ENCODE data around the gene C20orf96. TPM values are rescaled to one million over a fixed set of nuclear protein-coding genes. Genes with fewer than 3 reads are reported as not detected.

C20orf96 gene
- total and polyA plus RNA-seq, 7 donors: 2.1 to 8.5 (median 5.3) TPM

DNA sequence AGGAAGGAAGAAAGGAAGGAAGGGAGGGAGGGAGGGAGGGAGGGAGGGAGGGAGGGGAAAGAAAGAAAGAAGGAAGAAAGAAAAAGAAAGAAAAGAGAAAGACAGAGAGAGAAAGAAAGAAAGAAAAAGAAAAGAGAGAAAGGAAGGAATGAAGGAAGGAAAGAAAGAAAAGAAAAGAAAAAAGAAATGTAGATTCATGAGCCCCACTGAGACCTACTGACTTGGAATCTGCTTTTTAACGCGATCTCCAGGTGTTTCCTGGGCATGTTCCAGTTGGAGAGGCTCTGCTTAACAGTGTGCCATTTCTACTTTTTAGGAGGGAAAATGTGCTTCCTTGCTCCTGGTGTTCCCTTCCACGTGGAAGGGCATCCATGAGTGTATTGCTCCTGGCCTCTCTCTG is 16.7 kb downstream of the C20orf96 start:
- H3K4me1 ChIP-seq: no peaks in the 10 kb centered on the region
- peaks cover 0 to 35% (median 3%) of the 10 kb centered on the region in 4 donors for H3K36me3 ChIP-seq
- no peak overlapping the region for H3K27ac ChIP-seq
- no peaks in the 10 kb centered on the region for H3K9me3 ChIP-seq
- H3K4me3 ChIP-seq: no peak overlapping the region
- no peak for DNase-seq
- H3K27me3 ChIP-seq: no peaks in the 10 kb centered on the region
- TF ChIP-seq EP300 (IDR thresholded peaks at IDR 0.05) (no peak), POLR2A (IDR thresholded peaks at IDR 0.05) (no peak), POLR2AphosphoS5 (IDR thresholded peaks at IDR 0.05) (no peak)
- TF ChIP-seq, protein P1, sequence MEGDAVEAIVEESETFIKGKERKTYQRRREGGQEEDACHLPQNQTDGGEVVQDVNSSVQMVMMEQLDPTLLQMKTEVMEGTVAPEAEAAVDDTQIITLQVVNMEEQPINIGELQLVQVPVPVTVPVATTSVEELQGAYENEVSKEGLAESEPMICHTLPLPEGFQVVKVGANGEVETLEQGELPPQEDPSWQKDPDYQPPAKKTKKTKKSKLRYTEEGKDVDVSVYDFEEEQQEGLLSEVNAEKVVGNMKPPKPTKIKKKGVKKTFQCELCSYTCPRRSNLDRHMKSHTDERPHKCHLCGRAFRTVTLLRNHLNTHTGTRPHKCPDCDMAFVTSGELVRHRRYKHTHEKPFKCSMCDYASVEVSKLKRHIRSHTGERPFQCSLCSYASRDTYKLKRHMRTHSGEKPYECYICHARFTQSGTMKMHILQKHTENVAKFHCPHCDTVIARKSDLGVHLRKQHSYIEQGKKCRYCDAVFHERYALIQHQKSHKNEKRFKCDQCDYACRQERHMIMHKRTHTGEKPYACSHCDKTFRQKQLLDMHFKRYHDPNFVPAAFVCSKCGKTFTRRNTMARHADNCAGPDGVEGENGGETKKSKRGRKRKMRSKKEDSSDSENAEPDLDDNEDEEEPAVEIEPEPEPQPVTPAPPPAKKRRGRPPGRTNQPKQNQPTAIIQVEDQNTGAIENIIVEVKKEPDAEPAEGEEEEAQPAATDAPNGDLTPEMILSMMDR (IDR thresholded peaks at IDR 0.05): no peak
- intact Hi-C loops (cut with DNase I): no loop called here
- WGBS, 2 donors: 66 to 67% methylated on average over 3 of the region's 3 CpGs

DNA sequence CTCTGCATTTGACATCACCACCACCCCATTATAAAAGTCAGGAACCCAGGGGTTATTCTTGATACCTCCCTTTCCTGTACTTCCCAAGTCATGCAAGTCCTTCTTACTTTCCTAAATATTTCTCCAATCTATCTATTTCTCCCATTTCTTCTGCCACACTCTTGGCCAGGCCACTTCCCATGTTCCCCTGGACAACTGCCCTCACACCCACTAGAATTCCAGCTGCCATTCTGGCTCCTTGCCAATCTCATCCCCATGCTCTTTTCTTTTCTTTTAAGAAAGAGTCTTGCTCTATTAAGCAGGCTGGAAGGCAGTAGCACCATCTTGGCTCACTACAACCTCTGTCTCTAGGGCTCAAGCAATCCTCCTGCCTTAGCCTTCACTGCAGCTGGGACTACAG is 17.8 kb downstream of the C20orf96 start:
- Histone ChIP-seq H3K4me1 (no peaks in the 10 kb centered on the region), H3K27me3 (no peaks in the 10 kb centered on the region), H3K36me3 (peaks cover 0 to 29% (median 3%) of the 10 kb centered on the region in 4 donors), H3K27ac (no peak overlapping the region), H3K4me3 (no peak overlapping the region), H3K9me3 (no peaks in the 10 kb centered on the region)
- TF ChIP-seq POLR2AphosphoS5 (IDR thresholded peaks at IDR 0.05) (no peak), EP300 (IDR thresholded peaks at IDR 0.05) (no peak), POLR2A (IDR thresholded peaks at IDR 0.05) (no peak)
- TF ChIP-seq, protein P1 (IDR thresholded peaks at IDR 0.05): no peak
- intact Hi-C loops (cut with DNase I): no loop called here
- no peak for DNase-seq

- H3K9me3 ChIP-seq: no peaks in the 10 kb centered on the region
- no peak overlapping the region for H3K27ac ChIP-seq
- DNase-seq: no peak
- intact Hi-C loops (cut with DNase I): no loop called here
- TF ChIP-seq POLR2A (IDR thresholded peaks at IDR 0.05): no peak
- TF ChIP-seq, protein P1 (IDR thresholded peaks at IDR 0.05): no peak
- TF ChIP-seq EP300 (IDR thresholded peaks at IDR 0.05): no peak
- TF ChIP-seq POLR2AphosphoS5 (IDR thresholded peaks at IDR 0.05): no peak
- H3K36me3 ChIP-seq: peaks cover 0 to 17% (median 3%) of the 10 kb centered on the region in 4 donors
- no peaks in the 10 kb centered on the region for H3K27me3 ChIP-seq
- no peak overlapping the region for H3K4me3 ChIP-seq
- peaks cover 0 to 8% (median 2%) of the 10 kb centered on the region in 4 donors for H3K4me1 ChIP-seq
These were observed 19.0 kb downstream of the C20orf96 start for GRCh38 chr20:271528-271927.

- Histone ChIP-seq H3K27me3 (no peaks in the 10 kb centered on the region), H3K9me3 (no peaks in the 10 kb centered on the region), H3K4me1 (peaks cover 0 to 10% (median 2%) of the 10 kb centered on the region in 4 donors), H3K4me3 (no peak overlapping the region), H3K27ac (no peak overlapping the region), H3K36me3 (peaks cover 0 to 13% (median 2%) of the 10 kb centered on the region in 4 donors)
- intact Hi-C loops (cut with DNase I): no loop called here
- DNase-seq: no peak
- WGBS, 2 donors: 93 to 94% methylated on average over 4 of the region's 4 CpGs
- no peak for TF ChIP-seq EP300 (IDR thresholded peaks at IDR 0.05)
- no peak for TF ChIP-seq POLR2A (IDR thresholded peaks at IDR 0.05)
- TF ChIP-seq, protein P1 (IDR thresholded peaks at IDR 0.05): no peak
- TF ChIP-seq POLR2AphosphoS5 (IDR thresholded peaks at IDR 0.05): no peak
These were observed 19.5 kb downstream of the C20orf96 start for GRCh38 chr20:271069-271468.

- intact Hi-C loops (cut with DNase I): no loop called here
- H3K9me3 ChIP-seq: no peaks in the 10 kb centered on the region
- no peak overlapping the region for H3K4me3 ChIP-seq
- no peaks in the 10 kb centered on the region for H3K27me3 ChIP-seq
- H3K27ac ChIP-seq: no peak overlapping the region
- DNase-seq: no peak
- no peak for TF ChIP-seq EP300 (IDR thresholded peaks at IDR 0.05)
- TF ChIP-seq POLR2AphosphoS5 (IDR thresholded peaks at IDR 0.05): no peak
- TF ChIP-seq, protein P1 (IDR thresholded peaks at IDR 0.05): no peak
- TF ChIP-seq POLR2A (IDR thresholded peaks at IDR 0.05): no peak
- H3K4me1 ChIP-seq: peaks cover 0 to 10% (median 2%) of the 10 kb centered on the region in 4 donors
- H3K36me3 ChIP-seq: peaks cover 0 to 7% (median 0%) of the 10 kb centered on the region in 4 donors
- WGBS, 2 donors: 91 to 94% methylated on average over 5 of the region's 5 CpGs
These were observed 20.0 kb downstream of the C20orf96 start for GRCh38 chr20:270517-270916.

All from sigmoid colon (tissue), 7 donors.